ENCODE results near the gene PLXNA4. TPM values are rescaled to one million over a fixed set of nuclear protein-coding genes. Genes with fewer than 3 reads are reported as not detected.
"Not testable (repeated sequence)": the region's sequence is repeated elsewhere in the genome, so short reads cannot be mapped to it uniquely, and the experiment has no call there.

The PLXNA4 gene
- total RNA-seq, 2 donors from 2014 or later, result 12.2 to 27.7 TPM

DNA sequence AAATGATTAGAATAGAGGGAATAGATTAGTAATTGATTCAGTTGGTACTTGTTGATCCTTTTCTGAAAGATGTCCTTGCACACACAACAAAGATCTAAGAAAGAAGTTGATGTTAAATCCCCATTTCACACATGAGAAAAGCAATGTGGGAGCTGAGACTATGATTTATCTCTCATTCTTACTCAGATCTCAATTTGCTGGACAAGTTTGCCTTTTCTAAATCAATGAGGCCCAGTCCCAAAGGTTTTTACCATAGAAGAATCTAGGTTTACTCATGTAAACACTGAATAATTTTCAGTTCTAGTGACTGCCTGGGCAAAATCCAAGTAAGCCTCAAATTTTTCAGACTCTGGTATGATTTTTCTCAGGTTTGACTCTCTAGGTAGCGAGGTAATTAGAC lies 25.5 kb upstream of the PLXNA4 start:
- TF ChIP-seq, protein P1, sequence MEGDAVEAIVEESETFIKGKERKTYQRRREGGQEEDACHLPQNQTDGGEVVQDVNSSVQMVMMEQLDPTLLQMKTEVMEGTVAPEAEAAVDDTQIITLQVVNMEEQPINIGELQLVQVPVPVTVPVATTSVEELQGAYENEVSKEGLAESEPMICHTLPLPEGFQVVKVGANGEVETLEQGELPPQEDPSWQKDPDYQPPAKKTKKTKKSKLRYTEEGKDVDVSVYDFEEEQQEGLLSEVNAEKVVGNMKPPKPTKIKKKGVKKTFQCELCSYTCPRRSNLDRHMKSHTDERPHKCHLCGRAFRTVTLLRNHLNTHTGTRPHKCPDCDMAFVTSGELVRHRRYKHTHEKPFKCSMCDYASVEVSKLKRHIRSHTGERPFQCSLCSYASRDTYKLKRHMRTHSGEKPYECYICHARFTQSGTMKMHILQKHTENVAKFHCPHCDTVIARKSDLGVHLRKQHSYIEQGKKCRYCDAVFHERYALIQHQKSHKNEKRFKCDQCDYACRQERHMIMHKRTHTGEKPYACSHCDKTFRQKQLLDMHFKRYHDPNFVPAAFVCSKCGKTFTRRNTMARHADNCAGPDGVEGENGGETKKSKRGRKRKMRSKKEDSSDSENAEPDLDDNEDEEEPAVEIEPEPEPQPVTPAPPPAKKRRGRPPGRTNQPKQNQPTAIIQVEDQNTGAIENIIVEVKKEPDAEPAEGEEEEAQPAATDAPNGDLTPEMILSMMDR (IDR thresholded peaks at IDR 0.05), result no peak
- H3K9me3 ChIP-seq, result no peaks in the 10 kb centered on the region
- H3K27ac ChIP-seq, result no peak overlapping the region
- no peak for DNase-seq (ENCODE audit: low spot score)
- no peaks in the 10 kb centered on the region for H3K27me3 ChIP-seq (replicated peaks; ENCODE audit: insufficient read depth)
- no peak overlapping the region for H3K4me3 ChIP-seq
- H3K36me3 ChIP-seq, result no peaks in the 10 kb centered on the region
- ATAC-seq (ENCODE audit: insufficient number of reproducible peaks, low FRiP score, low read depth), result no peak
- H3K4me1 ChIP-seq (ENCODE audit: control insufficient read depth in 1 of 2, low read depth in 2 of 2), result no peaks in the 10 kb centered on the region

DNA sequence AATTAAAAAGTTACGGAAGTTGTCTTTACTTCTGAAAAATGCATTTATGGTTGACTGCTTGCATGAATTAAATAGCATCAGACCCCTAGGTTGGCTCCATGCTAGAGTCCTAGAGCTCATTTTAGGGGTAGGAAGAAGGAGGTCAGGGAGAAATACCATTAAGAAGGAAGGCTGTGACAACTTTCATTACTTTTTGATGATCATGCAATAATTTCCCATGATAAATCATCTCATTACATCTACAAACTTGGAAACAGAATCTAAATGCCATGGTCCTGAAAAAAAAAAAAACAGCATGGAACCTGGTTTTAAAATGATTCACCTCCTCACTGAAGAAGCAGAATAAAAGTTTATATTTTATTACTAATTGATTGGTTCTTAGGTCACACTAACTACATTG lies 20.3 kb upstream of the PLXNA4 start:
- H3K4me3 ChIP-seq, result no peak overlapping the region
- DNase-seq (ENCODE audit: low spot score) (no peak), ATAC-seq (ENCODE audit: insufficient number of reproducible peaks, low FRiP score, low read depth) (no peak)
- H3K9me3 ChIP-seq, result no peaks in the 10 kb centered on the region
- no peaks in the 10 kb centered on the region for H3K4me1 ChIP-seq (ENCODE audit: control insufficient read depth in 1 of 2, low read depth in 2 of 2)
- no peak overlapping the region for H3K27ac ChIP-seq
- H3K36me3 ChIP-seq, result no peaks in the 10 kb centered on the region
- TF ChIP-seq, protein P1 (IDR thresholded peaks at IDR 0.05), result no peak
- H3K27me3 ChIP-seq (replicated peaks; ENCODE audit: insufficient read depth), result no peaks in the 10 kb centered on the region

DNA sequence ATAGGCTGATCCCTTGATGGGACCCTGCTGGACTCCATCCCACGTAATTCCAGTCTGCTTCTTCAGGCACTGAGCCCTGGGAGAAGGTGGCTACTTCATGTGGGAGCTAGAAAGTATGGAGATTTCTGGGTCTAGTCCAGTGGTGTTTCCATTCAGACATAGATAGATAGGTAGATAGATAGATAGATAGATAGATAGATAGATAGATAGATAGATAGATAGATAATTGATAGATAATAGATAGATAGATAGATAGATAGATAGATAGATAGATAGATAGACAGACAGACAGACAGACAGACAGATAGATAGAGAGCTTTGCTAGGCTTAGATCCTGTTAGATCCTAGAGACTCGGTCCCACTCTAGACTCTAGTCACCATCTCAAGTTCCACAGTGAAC lies 18.5 kb upstream of the PLXNA4 start:
- H3K4me1 ChIP-seq (ENCODE audit: control insufficient read depth in 1 of 2, low read depth in 2 of 2); H3K36me3 ChIP-seq; H3K4me3 ChIP-seq; H3K27me3 ChIP-seq (replicated peaks; ENCODE audit: insufficient read depth); ATAC-seq (ENCODE audit: insufficient number of reproducible peaks, low FRiP score, low read depth); DNase-seq (ENCODE audit: low spot score); H3K9me3 ChIP-seq; H3K27ac ChIP-seq: not testable (repeated sequence)

DNA sequence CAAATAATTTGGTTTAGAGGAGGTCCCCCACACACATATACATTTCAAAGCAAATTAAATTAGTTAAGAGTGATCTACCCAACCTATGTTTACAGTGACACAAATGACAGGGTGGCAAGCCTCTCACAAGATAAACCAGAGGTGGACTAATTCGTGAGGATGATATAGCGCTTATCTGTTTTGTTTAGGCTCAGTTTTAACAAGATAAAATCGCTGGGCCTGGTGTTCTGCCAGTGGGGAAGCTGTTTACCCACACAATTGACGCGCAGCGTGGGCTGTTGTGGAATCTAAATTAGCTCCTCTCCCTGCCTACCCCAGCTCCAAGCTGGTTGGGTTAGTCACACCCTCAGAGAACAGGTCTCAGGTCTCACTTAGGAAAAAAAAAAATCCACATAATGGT lies 16.7 kb upstream of the PLXNA4 start:
- TF ChIP-seq, protein P1 (IDR thresholded peaks at IDR 0.05), result no peak
- no peak for DNase-seq (ENCODE audit: low spot score)
- H3K27me3 ChIP-seq (replicated peaks; ENCODE audit: insufficient read depth), result no peaks in the 10 kb centered on the region
- no peak overlapping the region for H3K4me3 ChIP-seq
- no peak for ATAC-seq (ENCODE audit: insufficient number of reproducible peaks, low FRiP score, low read depth)
- H3K9me3 ChIP-seq, result no peaks in the 10 kb centered on the region
- no peaks in the 10 kb centered on the region for H3K4me1 ChIP-seq (ENCODE audit: control insufficient read depth in 1 of 2, low read depth in 2 of 2)
- no peaks in the 10 kb centered on the region for H3K36me3 ChIP-seq
- H3K27ac ChIP-seq, result no peak overlapping the region

DNA sequence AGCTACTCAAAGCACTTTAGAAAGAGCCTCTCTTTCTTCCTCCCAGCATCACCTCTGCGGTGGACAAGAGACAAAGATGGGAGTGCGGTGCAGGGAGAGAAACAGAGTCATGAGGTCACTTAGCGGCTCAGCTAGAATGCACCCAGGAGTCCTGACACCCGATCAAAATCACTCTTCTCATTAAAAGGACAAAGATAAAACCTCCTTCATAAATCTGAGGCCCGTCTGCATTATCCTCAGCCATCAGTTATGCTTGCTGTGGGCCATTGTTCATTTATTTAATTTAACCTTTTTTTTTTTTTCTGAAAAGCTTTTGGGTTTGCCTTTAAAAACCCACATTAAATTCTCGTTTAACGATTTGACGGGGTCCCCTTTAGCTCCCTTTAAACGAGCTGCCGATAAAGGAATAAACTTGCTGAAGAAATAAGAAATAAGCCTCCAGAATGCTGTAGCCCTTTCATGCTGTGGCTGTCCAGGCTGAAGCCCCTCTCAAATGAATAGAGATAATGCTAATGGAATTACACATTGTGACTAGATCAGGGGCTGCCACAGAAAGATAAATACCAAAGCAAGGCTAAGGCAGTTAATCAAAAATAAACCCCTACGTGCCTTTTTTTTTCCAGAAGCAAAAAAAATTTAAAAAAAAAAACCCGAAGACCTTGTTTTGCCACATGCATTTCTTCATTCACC lies 16.1 kb upstream of the PLXNA4 start:
- H3K27me3 ChIP-seq (replicated peaks; ENCODE audit: insufficient read depth), result no peaks in the 10 kb centered on the region
- no peaks in the 10 kb centered on the region for H3K9me3 ChIP-seq
- H3K4me3 ChIP-seq, result no peak overlapping the region
- DNase-seq (ENCODE audit: low spot score), result no peak
- no peaks in the 10 kb centered on the region for H3K4me1 ChIP-seq (ENCODE audit: control insufficient read depth in 1 of 2, low read depth in 2 of 2)
- TF ChIP-seq, protein P1 (IDR thresholded peaks at IDR 0.05), result no peak
- no peaks in the 10 kb centered on the region for H3K36me3 ChIP-seq
- no peak overlapping the region for H3K27ac ChIP-seq
- no peak for ATAC-seq (ENCODE audit: insufficient number of reproducible peaks, low FRiP score, low read depth)

DNA sequence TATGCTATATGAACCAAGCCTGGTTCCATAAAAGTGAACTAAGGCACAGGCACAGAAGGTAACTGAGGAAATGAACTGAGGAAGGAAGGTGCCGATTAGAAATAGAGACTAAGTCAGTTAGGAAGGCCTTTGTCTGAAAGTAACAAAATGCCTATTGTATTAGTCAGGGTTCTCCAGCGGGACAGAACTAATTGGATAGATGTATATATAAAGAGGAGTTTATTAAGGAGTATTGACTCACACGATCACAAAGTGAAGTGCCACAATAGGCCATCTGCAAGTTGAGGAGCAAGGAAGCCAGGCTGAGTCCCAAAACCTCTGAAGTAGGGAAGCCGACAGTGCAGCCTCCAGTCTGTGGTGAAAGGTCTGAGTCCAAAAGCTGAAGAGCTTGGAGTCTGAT lies 13.9 kb upstream of the PLXNA4 start:
- no peak overlapping the region for H3K27ac ChIP-seq
- no peak for ATAC-seq (ENCODE audit: insufficient number of reproducible peaks, low FRiP score, low read depth)
- TF ChIP-seq, protein P1 (IDR thresholded peaks at IDR 0.05), result no peak

More for the DNA sequence above, 13.9 kb upstream of the PLXNA4 start:
- no peak for DNase-seq (ENCODE audit: low spot score)
- Histone ChIP-seq H3K4me1 (ENCODE audit: control insufficient read depth in 1 of 2, low read depth in 2 of 2) (no peaks in the 10 kb centered on the region), H3K36me3 (no peaks in the 10 kb centered on the region), H3K27me3 (replicated peaks; ENCODE audit: insufficient read depth) (no peaks in the 10 kb centered on the region), H3K4me3 (no peak overlapping the region), H3K9me3 (no peaks in the 10 kb centered on the region)

Measured in thoracic aorta (tissue), 2 donors.